Inflammatory macrophage treated with lipopolysaccharide for 4 hours (primary cell): ENCODE results near the gene DTX1.

Experiments
- DNase-seq: peaks from one replicate; pipeline ENCODE4 v3.0.0-alpha.2; 2020

The DTX1 gene

GRCh38 chr12:113096675-113097461 is 40.3 kb downstream of the DTX1 start:
- DNase-seq = no peak

GRCh38 chr12:113097716-113098440 is 41.3 kb downstream of the DTX1 start:
- DNase-seq = no peak

GRCh38 chr12:113098441-113099028 is 42.0 kb downstream of the DTX1 start:
- peak; percentile 33 for DNase-seq

GRCh38 chr12:113099364-113099763 is 42.8 kb downstream of the DTX1 start:
- DNase-seq = no peak

- DNase-seq = no peak
Observed at GRCh38 chr12:113099764-113100163, 43.2 kb downstream of the DTX1 start.

- DNase-seq = no peak
Observed at GRCh38 chr12:113101751-113102150, 45.2 kb downstream of the DTX1 start.

DNA sequence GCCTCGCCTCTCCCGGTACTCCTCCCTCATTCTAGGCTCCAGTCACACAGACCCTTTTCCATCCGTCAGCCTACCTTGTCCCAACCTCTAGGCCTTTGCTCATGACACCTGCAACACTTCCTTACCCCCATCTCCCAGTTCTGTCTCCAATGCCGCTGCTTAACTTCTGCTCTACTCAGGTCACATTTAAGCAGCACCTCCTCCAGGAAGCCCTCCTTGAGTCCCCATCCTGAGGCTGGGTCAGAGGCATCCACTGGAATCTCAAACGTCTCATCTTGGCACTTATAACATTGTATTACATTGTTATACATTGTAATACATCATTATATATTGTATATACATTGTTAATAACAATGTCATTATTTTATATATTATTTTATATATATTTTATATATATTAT is 46.3 kb downstream of the DTX1 start:
- no peak for DNase-seq

GRCh38 chr12:113103756-113104450 is 47.4 kb downstream of the DTX1 start:
- no peak for DNase-seq

GRCh38 chr12:113104953-113105510 is 48.5 kb downstream of the DTX1 start:
- no peak for DNase-seq

DNA sequence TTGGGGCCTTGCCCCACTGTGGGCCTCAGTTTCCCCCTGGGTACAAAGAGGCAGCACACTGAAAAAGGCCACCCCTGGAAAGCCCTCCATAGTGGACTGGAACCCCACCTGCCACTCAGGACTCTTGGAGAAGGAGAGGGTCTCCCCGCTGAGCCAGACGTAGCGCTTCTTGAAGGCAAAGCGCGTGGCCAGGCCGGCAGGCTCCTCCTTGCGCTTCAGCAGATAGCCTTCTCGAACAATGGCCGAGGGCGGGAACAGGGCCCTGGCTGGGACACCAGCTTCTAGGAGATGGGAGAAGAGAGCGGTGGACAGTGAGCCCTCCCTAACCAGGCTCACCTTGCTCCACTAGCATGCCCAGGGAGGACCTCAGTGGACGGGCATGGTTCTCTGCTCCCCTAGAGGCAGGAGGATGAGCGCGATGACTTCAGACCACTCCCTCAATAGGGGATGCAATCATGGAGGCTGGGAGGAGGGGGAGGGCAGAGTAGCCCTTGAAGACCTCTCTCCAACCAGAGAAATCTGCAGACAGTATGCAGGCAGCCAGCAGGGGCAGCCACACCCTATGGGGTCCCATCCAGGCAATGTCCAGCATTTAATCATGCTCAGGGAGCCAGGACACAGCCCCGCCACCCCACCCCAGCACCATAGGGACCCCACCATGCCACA is 49.2 kb downstream of the DTX1 start:
- DNase-seq = no peak

DNA sequence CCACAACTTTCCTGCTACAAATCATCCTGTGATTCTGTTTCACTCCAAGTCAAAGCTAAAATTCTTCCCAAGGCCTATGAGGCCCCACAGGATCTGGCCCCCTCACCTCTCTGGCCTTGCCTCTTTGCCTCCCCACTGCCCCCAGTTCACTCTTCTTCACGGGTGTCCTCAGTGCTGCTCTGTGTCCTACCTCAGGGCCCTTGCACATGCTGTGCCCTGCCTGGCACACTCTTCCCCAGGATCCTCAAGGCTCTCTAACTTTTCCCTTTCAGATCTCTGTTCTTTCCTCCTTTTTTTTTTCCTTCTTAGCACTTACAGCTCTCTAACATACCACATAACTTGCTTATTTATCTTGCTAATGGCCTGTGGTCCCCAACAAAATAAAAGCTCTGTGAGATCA is 49.8 kb downstream of the DTX1 start:
- no peak for DNase-seq

DNA sequence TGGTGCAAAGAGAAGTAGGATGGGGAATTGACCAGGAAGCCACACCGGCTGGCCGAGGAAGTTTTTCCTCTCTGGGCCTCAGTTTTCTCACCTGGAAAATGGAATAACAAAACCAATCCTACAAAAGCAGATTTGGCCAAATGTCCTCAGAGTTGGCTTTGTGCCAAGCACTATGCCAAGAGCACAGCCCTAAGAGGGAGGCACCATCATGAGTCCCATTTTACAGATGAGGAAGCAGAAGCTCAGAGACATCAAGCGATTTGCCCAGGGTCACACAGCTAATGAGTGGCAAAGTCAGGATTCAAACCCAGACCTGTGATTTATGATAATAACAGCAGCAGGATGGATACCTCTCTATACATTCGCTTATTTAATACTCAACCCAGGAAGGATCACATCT is 51.8 kb downstream of the DTX1 start:
- DNase-seq = no peak

DNA sequence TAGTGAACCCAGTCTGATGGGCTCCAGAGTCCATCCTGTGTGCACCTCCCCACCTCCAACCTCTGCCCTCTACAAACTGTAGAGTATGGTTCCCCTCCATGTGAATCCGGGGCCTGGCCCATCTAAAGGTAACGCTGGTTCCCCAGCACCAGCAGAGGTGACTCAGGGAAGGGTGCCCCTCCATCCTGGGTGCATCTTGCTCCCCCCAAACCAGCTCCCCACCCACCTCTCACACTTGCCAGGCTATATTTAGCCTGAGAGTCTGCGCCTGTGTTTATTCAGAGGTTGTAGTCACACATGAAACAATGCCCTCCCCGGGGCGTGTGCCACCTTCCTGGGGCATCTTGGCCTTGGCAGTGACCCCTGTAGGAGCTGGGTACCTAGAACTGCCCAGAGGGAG is 52.8 kb downstream of the DTX1 start:
- no peak for DNase-seq

GRCh38 chr12:113109872-113110599 is 53.5 kb downstream of the DTX1 start:
- no peak for DNase-seq

DNA sequence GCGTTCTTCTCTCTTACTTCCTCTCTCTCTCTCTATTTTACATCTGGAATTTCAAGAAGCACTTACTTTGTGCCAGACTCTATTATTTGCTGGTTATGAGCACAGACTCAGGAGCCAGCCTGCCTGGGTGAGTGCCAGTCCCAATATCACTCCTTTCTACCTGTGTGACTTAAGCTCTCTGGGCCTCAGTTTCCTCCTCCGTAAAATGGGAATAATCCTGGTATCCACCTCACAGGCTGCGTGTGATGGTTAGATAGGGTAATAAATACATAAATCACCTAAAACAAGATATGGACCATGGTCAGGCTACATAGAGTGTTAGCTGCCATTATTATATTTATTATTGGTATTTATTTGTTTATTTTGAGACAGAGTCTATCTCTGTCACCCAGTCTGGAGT is 54.7 kb downstream of the DTX1 start:
- DNase-seq = no peak

GRCh38 chr12:113112043-113112899 is 55.7 kb downstream of the DTX1 start:
- DNase-seq = no peak

- DNase-seq = no peak
Observed at GRCh38 chr12:113113397-113113796, 56.9 kb downstream of the DTX1 start.

DNA sequence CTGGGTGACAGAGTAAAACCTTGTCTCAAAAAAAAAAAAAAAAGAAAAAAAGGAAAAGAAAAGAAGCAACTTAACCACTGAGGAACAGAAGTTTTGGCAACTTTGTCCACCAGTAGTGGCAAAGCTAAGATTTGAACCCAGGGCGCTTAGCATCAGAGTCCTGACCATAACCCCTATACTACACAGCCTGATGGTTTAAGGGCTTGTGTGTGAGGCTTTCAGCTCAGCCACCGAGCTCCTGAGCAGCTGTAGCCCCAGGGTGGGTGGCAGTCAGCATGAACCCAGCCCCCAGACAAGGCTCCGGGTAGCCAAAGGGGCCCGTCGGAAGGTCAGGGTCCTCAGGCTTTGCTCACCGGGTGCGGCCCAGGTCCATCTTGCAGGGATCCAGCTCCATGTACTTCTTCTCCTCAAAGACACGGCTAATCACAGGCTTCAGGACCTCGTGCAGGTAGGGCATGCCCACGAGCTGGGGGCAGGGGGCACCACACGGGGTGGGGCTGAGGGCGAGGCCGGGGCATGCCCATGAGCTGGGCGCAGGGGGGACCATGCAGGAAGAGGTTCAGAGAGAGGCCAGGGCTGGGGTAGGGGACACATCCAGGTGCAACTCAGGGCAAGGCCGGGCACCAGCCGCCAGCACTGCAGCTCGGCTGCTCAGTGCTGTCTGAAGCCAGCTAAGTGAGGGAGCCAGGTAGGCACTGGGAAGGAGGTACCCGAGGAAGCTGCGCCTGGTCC is 58.1 kb downstream of the DTX1 start:
- DNase-seq = no peak

- DNase-seq = no peak
Observed at GRCh38 chr12:113115455-113116126, 59.1 kb downstream of the DTX1 start.

DNA sequence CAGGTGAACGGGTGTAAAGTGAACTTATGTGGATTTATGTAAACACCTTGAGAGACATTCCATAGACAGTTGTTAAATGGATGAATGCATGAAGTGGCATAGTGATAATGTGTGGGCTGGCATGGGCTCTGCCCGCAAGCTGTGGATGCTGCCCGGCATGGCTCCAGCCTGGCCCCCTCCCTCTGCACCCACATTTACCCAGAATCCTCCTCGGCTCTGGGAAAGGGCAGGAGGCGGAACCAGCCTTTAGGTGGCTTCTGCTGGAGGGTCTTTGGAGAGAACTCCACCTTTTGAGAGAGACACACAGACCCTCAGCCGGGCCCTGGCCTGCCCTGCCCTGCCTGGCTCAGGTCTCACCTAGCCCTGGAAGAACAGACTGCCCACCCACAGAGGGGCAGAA is 60.3 kb downstream of the DTX1 start:
- no peak for DNase-seq
